ENCODE results near the gene SMIM24. TPM values are rescaled to one million over a fixed set of nuclear protein-coding genes. Genes with fewer than 3 reads are reported as not detected.

The SMIM24 gene
- total RNA-seq, 1 donor from 2014 or later = 0.84 TPM

DNA sequence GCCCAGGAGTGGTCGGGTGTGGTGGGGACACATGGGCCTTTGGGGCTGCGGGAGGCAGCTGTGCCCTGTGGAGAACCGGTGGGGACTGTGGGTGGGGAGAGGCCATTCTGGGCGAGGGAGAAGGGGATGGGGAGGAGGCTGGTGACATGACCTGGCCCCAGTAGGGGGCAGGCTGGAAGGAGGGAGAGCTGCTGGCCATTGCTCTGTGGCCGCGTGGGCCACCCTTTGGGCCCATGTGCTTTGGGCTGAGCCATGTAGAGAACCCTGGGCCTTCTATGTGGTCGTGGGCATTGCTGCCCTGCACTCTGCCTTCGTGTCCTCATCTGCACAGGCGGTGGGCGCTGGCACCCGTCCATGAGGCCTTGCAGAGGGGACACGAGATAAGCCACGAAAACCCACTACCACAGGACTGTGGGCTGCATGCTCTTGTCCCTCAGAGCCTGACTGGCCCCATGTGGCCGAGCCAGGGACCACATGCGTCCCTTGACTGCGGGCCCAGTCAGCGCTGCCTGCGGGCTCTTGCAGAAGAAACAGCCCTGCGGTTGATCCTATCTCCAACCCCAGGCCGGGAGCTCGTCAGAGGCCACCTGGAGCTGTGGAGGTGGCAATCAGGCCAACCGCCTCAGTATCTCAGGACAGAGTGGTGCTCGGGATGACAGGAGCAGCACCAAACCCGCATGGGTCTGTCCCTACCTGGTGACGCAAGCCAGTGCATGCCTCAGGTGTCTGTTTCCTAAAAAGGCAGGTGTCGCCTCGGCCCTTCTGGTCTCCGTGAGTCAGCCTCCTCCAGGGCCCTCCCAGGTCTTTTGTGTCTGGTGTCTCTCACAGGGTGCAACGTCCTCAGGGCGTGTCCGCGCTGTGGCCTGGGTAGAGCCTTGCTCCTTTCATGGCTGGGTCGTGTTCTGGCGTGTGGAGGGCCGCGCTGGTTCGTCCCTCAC lies 40.1 kb upstream of the SMIM24 start:
- H3K4me1 Mint-ChIP-seq (ENCODE audit: low read depth) = peaks cover 2% of the 10 kb centered on the region
- intact Hi-C loops (cut with micrococcal nuclease) = no loop called here
- H3K27ac Mint-ChIP-seq = no peak overlapping the region
- no peak overlapping the region for H3K4me3 Mint-ChIP-seq (ENCODE audit: low read depth)
- H3K36me3 Mint-ChIP-seq (ENCODE audit: low read depth) = peaks cover 14% of the 10 kb centered on the region
- no peak for DNase-seq (ENCODE audit: low spot score)
- H3K9me3 Mint-ChIP-seq = no peaks in the 10 kb centered on the region
- H3K27me3 Mint-ChIP-seq (ENCODE audit: low read depth) = no peaks in the 10 kb centered on the region

DNA sequence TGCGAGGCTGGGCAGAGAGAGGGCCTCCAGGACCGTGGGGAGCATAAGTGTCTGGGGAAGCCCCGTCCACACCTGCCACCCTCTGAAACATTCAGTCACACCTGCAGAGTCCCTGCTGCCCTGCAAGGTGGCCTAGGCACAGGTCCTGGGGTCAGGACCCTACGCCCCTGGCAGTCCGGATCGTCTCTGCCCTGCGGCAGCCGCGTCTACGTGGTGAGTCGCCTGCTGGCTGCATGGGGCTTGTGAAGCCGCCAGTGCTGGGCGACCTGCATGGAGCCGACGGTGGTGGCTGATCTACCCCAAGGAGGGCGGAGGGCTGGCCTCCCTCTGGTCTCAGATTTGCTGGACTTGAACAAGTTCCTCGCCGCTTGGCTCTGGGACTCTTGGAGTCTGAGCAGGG lies 38.8 kb upstream of the SMIM24 start:
- no peaks in the 10 kb centered on the region for H3K27me3 Mint-ChIP-seq (ENCODE audit: low read depth)
- H3K27ac Mint-ChIP-seq = no peak overlapping the region
- intact Hi-C loops (cut with micrococcal nuclease) = no loop called here
- H3K9me3 Mint-ChIP-seq = no peaks in the 10 kb centered on the region
- H3K36me3 Mint-ChIP-seq (ENCODE audit: low read depth) = peaks cover 11% of the 10 kb centered on the region
- peaks cover 2% of the 10 kb centered on the region for H3K4me1 Mint-ChIP-seq (ENCODE audit: low read depth)
- DNase-seq (ENCODE audit: low spot score) = no peak
- no peak overlapping the region for H3K4me3 Mint-ChIP-seq (ENCODE audit: low read depth)

DNA sequence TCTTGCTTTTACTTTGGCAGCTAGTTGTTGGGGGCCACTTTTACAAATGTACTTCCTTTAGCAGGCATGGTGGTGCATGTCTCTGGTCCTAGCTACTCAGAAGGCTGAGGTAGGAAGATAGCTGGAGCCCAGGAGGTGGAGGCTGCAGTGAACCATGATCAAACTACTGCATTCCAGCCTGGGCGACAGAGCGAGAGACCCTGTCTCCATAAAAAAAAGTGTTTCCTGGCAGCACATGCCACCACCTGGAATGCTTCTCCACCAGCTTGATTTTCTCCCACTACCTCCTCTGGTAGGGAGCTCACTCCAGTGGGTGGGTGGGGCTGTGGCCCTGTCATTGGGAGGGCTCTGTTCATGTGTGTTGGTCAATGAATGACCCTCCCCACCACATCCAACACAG lies 38.3 kb upstream of the SMIM24 start:
- no peak overlapping the region for H3K4me3 Mint-ChIP-seq (ENCODE audit: low read depth)
- intact Hi-C loops (cut with micrococcal nuclease) = no loop called here
- H3K36me3 Mint-ChIP-seq (ENCODE audit: low read depth) = peaks cover 11% of the 10 kb centered on the region
- no peaks in the 10 kb centered on the region for H3K9me3 Mint-ChIP-seq
- H3K27me3 Mint-ChIP-seq (ENCODE audit: low read depth) = no peaks in the 10 kb centered on the region
- peaks cover 2% of the 10 kb centered on the region for H3K4me1 Mint-ChIP-seq (ENCODE audit: low read depth)
- H3K27ac Mint-ChIP-seq = no peak overlapping the region
- no peak for DNase-seq (ENCODE audit: low spot score)

DNA sequence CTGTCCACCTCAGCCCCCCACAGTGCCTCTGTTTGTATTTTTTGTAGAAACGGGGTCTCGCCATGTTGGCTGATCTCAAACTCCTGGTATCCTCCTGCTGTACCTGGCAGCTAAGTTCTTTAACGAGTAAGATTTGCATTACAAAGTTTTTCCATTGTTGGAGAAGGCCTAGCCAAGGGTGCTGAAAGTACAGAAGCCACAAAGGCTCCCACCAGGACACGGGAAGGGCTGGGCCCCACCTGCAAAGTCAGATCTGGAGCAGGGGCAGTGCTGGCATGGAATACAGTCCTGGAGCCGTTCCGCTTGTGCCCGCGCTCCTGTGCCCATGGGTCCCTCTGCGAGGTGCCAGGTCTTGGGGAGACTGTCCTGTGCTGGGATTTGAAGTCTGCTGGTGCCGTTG lies 37.9 kb upstream of the SMIM24 start:
- H3K4me1 Mint-ChIP-seq (ENCODE audit: low read depth) = peaks cover 2% of the 10 kb centered on the region
- H3K9me3 Mint-ChIP-seq = no peaks in the 10 kb centered on the region
- H3K36me3 Mint-ChIP-seq (ENCODE audit: low read depth) = peaks cover 11% of the 10 kb centered on the region
- intact Hi-C loops (cut with micrococcal nuclease) = no loop called here
- H3K4me3 Mint-ChIP-seq (ENCODE audit: low read depth) = no peak overlapping the region
- H3K27ac Mint-ChIP-seq = no peak overlapping the region
- no peak for DNase-seq (ENCODE audit: low spot score)
- H3K27me3 Mint-ChIP-seq (ENCODE audit: low read depth) = no peaks in the 10 kb centered on the region

DNA sequence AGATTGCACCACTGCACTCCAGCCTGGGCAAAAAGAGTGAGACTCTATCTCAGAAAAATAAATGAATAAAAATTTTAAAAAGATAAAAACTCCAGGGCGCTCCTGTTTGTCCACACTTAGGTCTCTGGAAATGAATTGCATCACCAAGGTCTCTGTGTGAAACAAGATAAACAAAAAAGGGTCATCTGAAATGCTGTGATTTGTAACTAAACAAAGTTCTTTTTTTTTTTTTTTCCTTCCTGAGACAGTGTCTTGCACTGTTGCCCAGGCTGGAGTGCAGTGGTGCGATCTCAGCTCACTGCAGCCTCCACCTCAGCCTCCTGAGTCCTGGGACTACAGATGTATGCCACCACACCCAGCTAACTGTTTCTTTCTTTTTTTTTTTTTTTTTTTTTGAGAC lies 37.3 kb upstream of the SMIM24 start:
- no peaks in the 10 kb centered on the region for H3K27me3 Mint-ChIP-seq (ENCODE audit: low read depth)
- intact Hi-C loops (cut with micrococcal nuclease) = no loop called here
- no peak for DNase-seq (ENCODE audit: low spot score)
- peaks cover 2% of the 10 kb centered on the region for H3K4me1 Mint-ChIP-seq (ENCODE audit: low read depth)
- H3K4me3 Mint-ChIP-seq (ENCODE audit: low read depth) = no peak overlapping the region
- no peaks in the 10 kb centered on the region for H3K9me3 Mint-ChIP-seq
- no peak overlapping the region for H3K27ac Mint-ChIP-seq
- H3K36me3 Mint-ChIP-seq (ENCODE audit: low read depth) = peaks cover 11% of the 10 kb centered on the region

DNA sequence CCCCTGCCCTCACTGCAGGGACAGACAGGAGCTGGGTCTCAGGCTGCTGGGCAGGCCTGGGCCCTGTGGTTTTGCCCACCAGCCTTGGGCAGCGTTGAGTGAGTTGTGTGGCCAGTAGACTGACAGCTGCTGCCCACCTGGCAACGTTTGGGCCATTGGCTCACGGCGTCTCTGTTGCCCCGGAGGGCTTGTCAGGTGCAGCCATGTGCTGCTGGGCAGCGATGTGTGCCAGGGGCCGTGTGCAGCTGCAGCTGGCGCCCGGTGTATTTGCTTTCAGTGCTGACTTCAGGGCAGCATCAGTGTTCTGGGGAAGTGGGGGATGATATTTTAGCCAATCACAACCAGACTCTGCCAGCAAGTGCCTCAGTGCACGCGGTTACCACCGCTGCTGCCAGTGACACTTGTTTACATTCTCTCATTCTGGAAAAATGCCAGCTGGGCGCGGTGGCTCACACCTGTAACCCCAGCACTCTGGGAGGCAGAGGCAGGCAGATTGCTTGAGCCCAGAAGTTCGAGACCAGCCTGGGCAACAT lies 36.4 kb upstream of the SMIM24 start:
- H3K36me3 Mint-ChIP-seq (ENCODE audit: low read depth) = peaks cover 10% of the 10 kb centered on the region
- no peak for DNase-seq (ENCODE audit: low spot score)
- no peaks in the 10 kb centered on the region for H3K9me3 Mint-ChIP-seq
- H3K4me1 Mint-ChIP-seq (ENCODE audit: low read depth) = peaks cover 2% of the 10 kb centered on the region
- H3K4me3 Mint-ChIP-seq (ENCODE audit: low read depth) = no peak overlapping the region
- intact Hi-C loops (cut with micrococcal nuclease) = no loop called here
- H3K27me3 Mint-ChIP-seq (ENCODE audit: low read depth) = no peaks in the 10 kb centered on the region
- no peak overlapping the region for H3K27ac Mint-ChIP-seq

DNA sequence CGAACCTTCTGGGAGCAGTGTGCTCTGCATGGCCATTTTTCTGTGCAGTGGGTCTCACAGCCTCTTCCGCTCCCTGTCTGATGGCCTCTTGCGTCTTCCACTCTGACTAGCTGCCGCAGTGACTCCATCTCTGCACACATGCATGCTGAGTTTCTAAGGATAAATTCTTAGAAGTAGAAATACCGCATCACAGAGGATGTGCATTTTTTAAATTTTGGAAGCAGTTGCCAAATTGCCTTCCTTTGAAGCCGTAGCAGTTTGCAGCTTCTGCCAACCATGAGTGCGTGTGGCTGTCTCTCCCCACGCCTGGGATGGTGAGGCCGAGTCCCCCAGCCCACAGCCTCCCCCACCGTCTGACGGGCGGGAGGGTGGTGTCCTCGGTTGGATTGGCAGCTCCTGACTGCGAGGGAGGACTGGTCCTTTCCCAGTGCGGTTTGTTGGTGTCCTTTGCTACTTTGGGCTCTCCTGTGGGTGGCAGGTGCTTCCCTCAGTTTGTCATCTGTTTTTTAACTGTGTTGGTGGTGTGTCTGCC lies 35.6 kb upstream of the SMIM24 start:
- Mint-ChIP-seq H3K4me3 (ENCODE audit: low read depth) (no peak overlapping the region), H3K27me3 (ENCODE audit: low read depth) (no peaks in the 10 kb centered on the region), H3K36me3 (ENCODE audit: low read depth) (peaks cover 8% of the 10 kb centered on the region), H3K9me3 (no peaks in the 10 kb centered on the region), H3K4me1 (ENCODE audit: low read depth) (peaks cover 2% of the 10 kb centered on the region), H3K27ac (no peak overlapping the region)
- intact Hi-C loops (cut with micrococcal nuclease) = no loop called here
- DNase-seq (ENCODE audit: low spot score) = no peak

DNA sequence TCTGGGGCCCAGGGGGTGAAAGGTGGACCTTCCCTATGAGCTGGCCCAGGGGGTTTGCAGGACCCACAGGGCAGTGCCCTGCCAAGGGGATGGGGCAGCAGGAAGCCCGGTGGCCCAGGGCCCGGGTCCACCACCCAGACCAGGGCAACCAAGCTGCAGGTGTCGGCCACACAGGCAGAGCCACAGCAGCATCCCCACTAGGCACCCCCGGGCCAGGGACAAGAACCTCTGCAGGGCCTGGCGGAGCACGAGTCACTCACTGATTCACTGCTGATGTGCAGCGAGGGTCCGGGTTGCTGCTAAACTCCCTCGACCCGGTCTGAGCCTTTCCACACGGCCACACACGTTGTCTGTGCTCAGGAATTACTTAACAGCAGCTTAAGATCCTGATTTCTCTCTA lies 34.6 kb upstream of the SMIM24 start:
- Mint-ChIP-seq H3K9me3 (no peaks in the 10 kb centered on the region), H3K4me3 (ENCODE audit: low read depth) (no peak overlapping the region), H3K27ac (no peak overlapping the region), H3K27me3 (ENCODE audit: low read depth) (no peaks in the 10 kb centered on the region), H3K36me3 (ENCODE audit: low read depth) (peaks cover 9% of the 10 kb centered on the region), H3K4me1 (ENCODE audit: low read depth) (peaks cover 4% of the 10 kb centered on the region)
- intact Hi-C loops (cut with micrococcal nuclease) = no loop called here
- no peak for DNase-seq (ENCODE audit: low spot score)

DNA sequence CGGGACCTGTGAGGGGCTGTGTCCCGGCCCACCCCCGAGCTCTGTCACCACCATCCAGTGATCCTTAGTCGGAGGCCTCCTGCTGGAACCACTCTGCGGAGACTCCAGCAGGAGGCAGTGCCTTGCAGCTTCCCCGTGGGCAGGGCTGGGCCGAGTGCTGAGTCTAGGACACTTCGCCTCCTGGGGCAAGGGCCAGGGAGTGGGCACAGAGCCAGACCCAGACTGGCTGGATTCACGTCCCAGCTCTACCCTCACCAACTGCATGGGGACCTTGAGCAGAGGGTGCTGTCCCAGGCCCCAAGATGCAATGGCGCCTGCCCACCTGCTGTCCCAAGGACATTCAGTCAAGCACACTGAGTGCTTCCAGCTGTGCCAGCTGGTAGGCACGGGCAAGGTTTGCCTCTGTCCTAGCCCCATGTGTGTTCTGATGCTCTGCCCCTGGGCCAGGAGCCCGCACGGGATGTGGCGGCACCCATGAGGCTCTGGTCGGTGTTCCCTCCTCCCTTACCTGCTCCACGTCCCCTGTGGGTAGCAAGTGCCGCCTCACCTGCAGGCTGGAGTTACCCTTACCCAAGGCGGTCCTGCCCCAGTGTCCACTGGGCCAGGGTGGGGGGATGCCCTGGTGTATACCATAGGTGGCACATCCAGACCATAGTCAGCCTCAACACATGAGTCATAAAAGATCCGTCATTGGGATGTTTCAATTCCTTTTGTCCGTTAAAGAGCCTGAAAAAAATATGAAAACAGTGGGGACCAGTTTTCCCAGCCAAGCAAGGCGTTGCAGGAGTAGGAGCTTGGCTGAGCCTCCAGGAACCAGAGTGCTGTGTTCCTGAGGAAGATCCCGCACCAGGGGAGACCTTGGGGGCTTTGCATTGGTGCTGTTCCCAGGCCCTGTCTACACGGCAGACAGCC lies 33.2 kb upstream of the SMIM24 start:
- DNase-seq (ENCODE audit: low spot score) = no peak
- Mint-ChIP-seq H3K4me1 (ENCODE audit: low read depth) (peaks cover 15% of the 10 kb centered on the region), H3K4me3 (ENCODE audit: low read depth) (no peak overlapping the region), H3K27me3 (ENCODE audit: low read depth) (no peaks in the 10 kb centered on the region), H3K36me3 (ENCODE audit: low read depth) (peaks cover 22% of the 10 kb centered on the region), H3K27ac (no peak overlapping the region), H3K9me3 (no peaks in the 10 kb centered on the region)
- intact Hi-C loops (cut with micrococcal nuclease) = no loop called here

DNA sequence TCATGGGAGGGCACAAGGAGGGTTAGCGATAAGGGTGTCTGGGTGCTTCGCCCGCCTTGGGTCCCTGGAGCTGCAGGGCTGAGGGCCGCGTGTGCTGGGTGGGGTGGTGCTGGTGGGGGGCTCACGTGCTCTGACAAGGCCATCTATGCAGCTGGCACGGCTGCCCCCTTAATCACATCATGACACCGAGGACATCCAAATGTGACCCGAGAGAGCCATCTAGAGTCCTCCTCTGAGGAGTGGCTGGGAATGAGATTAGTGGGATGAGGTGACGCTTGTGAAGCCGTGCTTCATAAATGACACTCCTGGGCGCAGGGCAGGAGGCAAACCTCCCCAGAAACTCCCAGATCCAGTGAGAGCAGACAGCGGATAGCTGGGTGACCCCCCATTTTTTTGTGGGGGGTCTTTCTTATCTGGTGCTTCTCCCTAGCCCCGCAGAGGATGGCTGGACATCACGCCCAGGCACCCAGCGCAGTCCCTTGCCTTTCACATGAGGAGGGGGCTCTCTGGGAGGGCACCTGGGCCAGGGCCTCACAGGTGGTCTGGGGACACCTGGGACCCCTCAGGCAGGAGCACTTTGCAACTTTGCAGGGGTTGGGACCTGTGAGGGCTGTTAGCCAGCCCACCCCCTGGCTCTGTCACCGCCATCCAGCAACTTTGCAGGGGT lies 32.4 kb upstream of the SMIM24 start:
- intact Hi-C loops (cut with micrococcal nuclease) = no loop called here
- H3K36me3 Mint-ChIP-seq (ENCODE audit: low read depth) = peaks cover 25% of the 10 kb centered on the region
- H3K4me3 Mint-ChIP-seq (ENCODE audit: low read depth) = no peak overlapping the region
- H3K9me3 Mint-ChIP-seq = no peaks in the 10 kb centered on the region
- no peak overlapping the region for H3K27ac Mint-ChIP-seq
- DNase-seq (ENCODE audit: low spot score) = no peak
- H3K4me1 Mint-ChIP-seq (ENCODE audit: low read depth) = peaks cover 18% of the 10 kb centered on the region
- H3K27me3 Mint-ChIP-seq (ENCODE audit: low read depth) = no peaks in the 10 kb centered on the region

DNA sequence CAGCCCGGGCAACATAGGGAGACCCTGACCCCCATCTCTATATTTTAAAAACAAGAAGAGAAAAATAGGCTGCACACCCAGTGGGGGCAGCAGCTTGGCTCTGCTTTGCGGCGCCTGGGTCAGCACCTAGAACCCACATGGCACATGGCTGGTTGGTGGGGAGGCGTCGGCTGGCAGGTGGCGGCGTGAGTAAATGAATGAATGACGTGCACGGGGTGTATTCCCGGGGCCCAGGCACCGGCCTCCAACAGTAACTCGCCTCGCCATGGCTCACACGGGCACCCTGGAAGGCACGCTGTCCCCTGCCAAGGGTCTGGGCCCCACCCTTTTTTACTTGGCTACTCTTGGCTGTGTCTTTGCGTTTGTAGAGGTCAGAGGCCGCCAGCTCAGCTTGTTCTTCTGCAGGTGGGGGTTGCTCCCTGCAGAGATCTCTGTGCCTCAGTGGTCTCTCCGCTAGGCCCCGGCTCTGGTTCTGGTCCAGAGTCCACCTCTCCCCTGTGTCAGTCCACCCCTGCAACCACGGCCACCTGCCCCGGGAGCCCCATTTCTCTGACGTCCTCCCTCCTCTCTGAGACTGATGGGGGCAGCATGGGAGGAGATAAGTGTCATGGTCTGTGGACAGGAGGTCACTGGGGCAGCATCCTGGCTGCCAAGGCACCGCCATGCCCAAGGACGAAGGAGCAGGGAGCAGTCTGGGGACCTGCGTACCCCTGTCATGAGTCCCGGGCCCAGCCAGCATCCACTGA lies 31.4 kb upstream of the SMIM24 start:
- Mint-ChIP-seq H3K27me3 (ENCODE audit: low read depth) (no peaks in the 10 kb centered on the region), H3K9me3 (no peaks in the 10 kb centered on the region), H3K36me3 (ENCODE audit: low read depth) (peaks cover 34% of the 10 kb centered on the region), H3K27ac (no peak overlapping the region), H3K4me1 (ENCODE audit: low read depth) (peaks cover 26% of the 10 kb centered on the region), H3K4me3 (ENCODE audit: low read depth) (no peak overlapping the region)
- intact Hi-C loops (cut with micrococcal nuclease) = no loop called here
- DNase-seq (ENCODE audit: low spot score) = no peak

DNA sequence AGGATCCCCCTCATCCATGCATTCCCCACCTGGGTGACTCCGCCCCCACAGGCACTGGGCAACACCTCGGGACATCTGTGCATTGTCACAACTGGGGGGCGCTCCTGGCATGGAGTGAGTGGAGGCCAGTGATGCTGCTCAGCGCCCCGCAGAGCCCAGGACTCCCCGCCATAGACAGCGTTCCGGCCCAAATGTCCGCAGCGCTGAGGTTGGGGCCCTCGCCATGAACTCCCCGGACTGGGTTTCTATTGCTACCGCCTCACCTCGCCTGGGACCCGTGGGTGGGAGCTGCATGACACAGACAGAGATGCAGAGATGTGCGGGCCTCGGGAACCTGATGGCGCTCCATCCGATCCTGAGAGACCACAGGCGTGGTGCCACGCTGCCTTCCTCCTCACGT lies 30.4 kb upstream of the SMIM24 start:
- no peak overlapping the region for H3K4me3 Mint-ChIP-seq (ENCODE audit: low read depth)
- no peak for DNase-seq (ENCODE audit: low spot score)

More for the DNA sequence above, 30.4 kb upstream of the SMIM24 start:
- intact Hi-C loops (cut with micrococcal nuclease) = no loop called here
- Mint-ChIP-seq H3K9me3 (no peaks in the 10 kb centered on the region), H3K27ac (no peak overlapping the region), H3K4me1 (ENCODE audit: low read depth) (peaks cover 26% of the 10 kb centered on the region), H3K27me3 (ENCODE audit: low read depth) (no peaks in the 10 kb centered on the region), H3K36me3 (ENCODE audit: low read depth) (peaks cover 34% of the 10 kb centered on the region)
